ENCODE results near the gene ORAI3.
A peak's percentile ranks its signal among the peaks of the same experiment; 100 is the strongest.

The ORAI3 gene

GRCh38 chr16:30996985-30997724 is 48.3 kb downstream of the ORAI3 start:
- Histone ChIP-seq H3K9me3 (ENCODE audit: insufficient read depth, low read depth, low read length) (no peaks in the 10 kb centered on the region), H3K27ac (ENCODE audit: low read depth, low read length) (peak overlapping the region; percentile 36; the same call in 1 of the 2 replicates), H3K4me1 (ENCODE audit: insufficient read depth, low read length) (peaks cover 16% of the 10 kb centered on the region), H3K4me3 (ENCODE audit: low read length) (peak overlapping the region; percentile 68), H3K27me3 (ENCODE audit: insufficient read depth, low read length) (peaks cover 13% of the 10 kb centered on the region; the same call in 1 of the 2 replicates), H3K9ac (ENCODE audit: low read depth, low read length) (peak overlapping the region; percentile 30; the same call in 1 of the 2 replicates), H3K36me3 (ENCODE audit: insufficient read depth, low read length) (no peaks in the 10 kb centered on the region)
- 1% methylated on average over 59 of the region's 60 CpGs for WGBS

- no peaks in the 10 kb centered on the region for H3K36me3 ChIP-seq (ENCODE audit: insufficient read depth, low read length)
- H3K9ac ChIP-seq (ENCODE audit: low read depth, low read length): peak overlapping the region; percentile 27; the same call in 1 of the 2 replicates
- peaks cover 13% of the 10 kb centered on the region; the same call in 1 of the 2 replicates for H3K27me3 ChIP-seq (ENCODE audit: insufficient read depth, low read length)
- no peaks in the 10 kb centered on the region for H3K9me3 ChIP-seq (ENCODE audit: insufficient read depth, low read depth, low read length)
- H3K27ac ChIP-seq (ENCODE audit: low read depth, low read length): peak overlapping the region; percentile 45; the same call in 1 of the 2 replicates
- peaks cover 16% of the 10 kb centered on the region for H3K4me1 ChIP-seq (ENCODE audit: insufficient read depth, low read length)
- WGBS: 39% methylated on average over 21 of the region's 21 CpGs
- H3K4me3 ChIP-seq (ENCODE audit: low read length): peak overlapping the region; percentile 68
Measured at GRCh38 chr16:30997725-30998711, 49.1 kb downstream of the ORAI3 start.

GRCh38 chr16:30998852-30999761 is 50.2 kb downstream of the ORAI3 start:
- H3K27me3 ChIP-seq (ENCODE audit: insufficient read depth, low read length): peaks cover 13% of the 10 kb centered on the region; the same call in 1 of the 2 replicates
- no peaks in the 10 kb centered on the region for H3K36me3 ChIP-seq (ENCODE audit: insufficient read depth, low read length)
- peaks cover 16% of the 10 kb centered on the region for H3K4me1 ChIP-seq (ENCODE audit: insufficient read depth, low read length)
- 89% methylated on average over 6 of the region's 6 CpGs for WGBS
- no peak overlapping the region for H3K27ac ChIP-seq (ENCODE audit: low read depth, low read length)
- no peaks in the 10 kb centered on the region for H3K9me3 ChIP-seq (ENCODE audit: insufficient read depth, low read depth, low read length)
- no peak overlapping the region for H3K9ac ChIP-seq (ENCODE audit: low read depth, low read length)
- no peak overlapping the region for H3K4me3 ChIP-seq (ENCODE audit: low read length)

GRCh38 chr16:31000671-31001382 is 52.0 kb downstream of the ORAI3 start:
- Histone ChIP-seq H3K27me3 (ENCODE audit: insufficient read depth, low read length) (peaks cover 13% of the 10 kb centered on the region; the same call in 1 of the 2 replicates), H3K9me3 (ENCODE audit: insufficient read depth, low read depth, low read length) (no peaks in the 10 kb centered on the region), H3K9ac (ENCODE audit: low read depth, low read length) (no peak overlapping the region), H3K4me3 (ENCODE audit: low read length) (no peak overlapping the region), H3K4me1 (ENCODE audit: insufficient read depth, low read length) (peaks cover 16% of the 10 kb centered on the region), H3K36me3 (ENCODE audit: insufficient read depth, low read length) (no peaks in the 10 kb centered on the region), H3K27ac (ENCODE audit: low read depth, low read length) (no peak overlapping the region)
- 95% methylated on average over 19 of the region's 19 CpGs for WGBS

GRCh38 chr16:31001507-31002249 is 52.8 kb downstream of the ORAI3 start:
- Histone ChIP-seq H3K9ac (ENCODE audit: low read depth, low read length) (no peak overlapping the region), H3K4me3 (ENCODE audit: low read length) (no peak overlapping the region), H3K4me1 (ENCODE audit: insufficient read depth, low read length) (peaks cover 12% of the 10 kb centered on the region), H3K36me3 (ENCODE audit: insufficient read depth, low read length) (no peaks in the 10 kb centered on the region), H3K27me3 (ENCODE audit: insufficient read depth, low read length) (peaks cover 6% of the 10 kb centered on the region; the same call in 1 of the 2 replicates), H3K9me3 (ENCODE audit: insufficient read depth, low read depth, low read length) (no peaks in the 10 kb centered on the region), H3K27ac (ENCODE audit: low read depth, low read length) (no peak overlapping the region)
- WGBS: 85% methylated on average over 16 of the region's 16 CpGs

- Histone ChIP-seq H3K4me1 (ENCODE audit: insufficient read depth, low read length) (peaks cover 12% of the 10 kb centered on the region), H3K9me3 (ENCODE audit: insufficient read depth, low read depth, low read length) (no peaks in the 10 kb centered on the region), H3K27me3 (ENCODE audit: insufficient read depth, low read length) (peaks cover 6% of the 10 kb centered on the region; the same call in 1 of the 2 replicates), H3K36me3 (ENCODE audit: insufficient read depth, low read length) (no peaks in the 10 kb centered on the region), H3K4me3 (ENCODE audit: low read length) (no peak overlapping the region), H3K27ac (ENCODE audit: low read depth, low read length) (no peak overlapping the region), H3K9ac (ENCODE audit: low read depth, low read length) (no peak overlapping the region)
- WGBS: 92% methylated on average over 10 of the region's 10 CpGs
Measured at GRCh38 chr16:31002250-31002700, 53.4 kb downstream of the ORAI3 start.

GRCh38 chr16:31002862-31003341 is 54.0 kb downstream of the ORAI3 start:
- H3K9ac ChIP-seq (ENCODE audit: low read depth, low read length): peak overlapping the region; percentile 2; the same call in 1 of the 2 replicates
- no peaks in the 10 kb centered on the region for H3K36me3 ChIP-seq (ENCODE audit: insufficient read depth, low read length)
- 0 out of 2 replicates have a peak, but pooled peaks cover 2% of the 10 kb centered on the region for H3K27me3 ChIP-seq (ENCODE audit: insufficient read depth, low read length)
- H3K4me3 ChIP-seq (ENCODE audit: low read length): no peak overlapping the region
- H3K9me3 ChIP-seq (ENCODE audit: insufficient read depth, low read depth, low read length): no peaks in the 10 kb centered on the region
- H3K27ac ChIP-seq (ENCODE audit: low read depth, low read length): no peak overlapping the region
- peaks cover 8% of the 10 kb centered on the region for H3K4me1 ChIP-seq (ENCODE audit: insufficient read depth, low read length)
- WGBS: 86% methylated on average over 9 of the region's 9 CpGs

- Histone ChIP-seq H3K4me1 (ENCODE audit: insufficient read depth, low read length) (0 out of 2 replicates have a peak, but pooled peaks cover under 1% of the 10 kb centered on the region), H3K9me3 (ENCODE audit: insufficient read depth, low read depth, low read length) (no peaks in the 10 kb centered on the region), H3K27me3 (ENCODE audit: insufficient read depth, low read length) (no peaks in the 10 kb centered on the region), H3K27ac (ENCODE audit: low read depth, low read length) (no peak overlapping the region), H3K36me3 (ENCODE audit: insufficient read depth, low read length) (no peaks in the 10 kb centered on the region), H3K4me3 (ENCODE audit: low read length) (no peak overlapping the region), H3K9ac (ENCODE audit: low read depth, low read length) (no peak overlapping the region)
- 88% methylated on average over 6 of the region's 6 CpGs for WGBS
Measured at GRCh38 chr16:31003744-31004143, 54.9 kb downstream of the ORAI3 start.

All from HUES64 (cell line).